Raji (cell line): ENCODE data around the gene ZBTB8A.

Source experiments
- POLR2A ChIP-seq: IDR thresholded peaks from 2 replicates; pipeline ENCODE4 v1.6.1; 2011; ENCODE audit warnings: low read depth, low read length, control low read depth; ENCODE audit not compliant: insufficient read depth

Gene ZBTB8A

GRCh38 chr1:32538887-32539583 is at the start of gene ZBTB8A:
TSS of gene ZBTB8A (plus strand) at chr1:32539427. CDS start at chr1:32592932, 53,505 bp downstream.
- TF ChIP-seq POLR2A, result peak; percentile 27; the same call in 1 of the 2 replicates

- no peak for TF ChIP-seq POLR2A
Observed at GRCh38 chr1:32489774-32490454, 49.3 kb upstream of the ZBTB8A start.

GRCh38 chr1:32491386-32491785 is 47.8 kb upstream of the ZBTB8A start:
- no peak for TF ChIP-seq POLR2A

GRCh38 chr1:32494196-32494595 is 45.0 kb upstream of the ZBTB8A start:
- TF ChIP-seq POLR2A, result no peak

GRCh38 chr1:32494711-32495337 is 44.4 kb upstream of the ZBTB8A start:
- no peak for TF ChIP-seq POLR2A

- TF ChIP-seq POLR2A, result no peak
Observed at GRCh38 chr1:32496127-32496526, 43.1 kb upstream of the ZBTB8A start.

GRCh38 chr1:32498751-32499150 is 40.5 kb upstream of the ZBTB8A start:
- TF ChIP-seq POLR2A, result no peak

GRCh38 chr1:32500387-32501209 is 38.6 kb upstream of the ZBTB8A start:
- no peak for TF ChIP-seq POLR2A

GRCh38 chr1:32501865-32502264 is 37.4 kb upstream of the ZBTB8A start:
- no peak for TF ChIP-seq POLR2A

GRCh38 chr1:32503153-32503552 is 36.1 kb upstream of the ZBTB8A start:
- TF ChIP-seq POLR2A, result no peak

- TF ChIP-seq POLR2A, result no peak
Observed at GRCh38 chr1:32507021-32507420, 32.2 kb upstream of the ZBTB8A start.

GRCh38 chr1:32508761-32509160 is 30.5 kb upstream of the ZBTB8A start:
- TF ChIP-seq POLR2A, result no peak

- TF ChIP-seq POLR2A, result no peak
Observed at GRCh38 chr1:32509939-32510338, 29.3 kb upstream of the ZBTB8A start.

GRCh38 chr1:32516402-32516801 is 22.8 kb upstream of the ZBTB8A start:
- no peak for TF ChIP-seq POLR2A

GRCh38 chr1:32518976-32519375 is 20.3 kb upstream of the ZBTB8A start:
- no peak for TF ChIP-seq POLR2A
